ENCODE measurements around the gene ABCC4.

ABCC4 gene

DNA sequence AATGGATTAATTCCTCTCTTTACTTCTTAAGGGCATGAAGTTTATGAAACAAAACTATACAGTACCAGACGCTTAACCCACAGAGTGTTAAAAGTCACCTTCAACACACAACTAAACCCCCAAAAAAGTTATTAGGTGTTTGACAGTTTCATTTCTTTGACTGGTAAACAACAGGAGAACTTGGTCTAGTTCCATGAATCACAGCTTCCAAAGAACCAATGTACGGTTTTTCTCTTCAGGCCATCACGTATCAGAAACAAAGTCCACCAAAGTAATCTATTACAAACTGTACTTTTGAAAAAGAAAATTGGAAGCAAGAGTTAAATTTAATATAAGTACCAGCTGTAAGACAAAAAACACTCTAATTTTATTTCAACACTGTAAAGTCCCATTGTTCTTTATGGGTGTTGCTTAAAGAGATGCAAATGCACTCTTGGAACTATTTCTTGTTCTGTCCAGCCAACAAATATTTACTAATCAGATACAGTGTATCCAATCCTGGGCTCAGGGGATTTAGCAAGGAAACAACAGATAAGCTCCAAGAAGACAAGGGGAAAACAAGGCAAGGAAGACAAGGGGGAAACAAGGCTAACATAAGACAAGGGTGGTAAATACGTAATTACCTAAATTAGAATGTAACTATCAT is 149.2 kb downstream of the ABCC4 start:
- no peak for DNase-seq

DNA sequence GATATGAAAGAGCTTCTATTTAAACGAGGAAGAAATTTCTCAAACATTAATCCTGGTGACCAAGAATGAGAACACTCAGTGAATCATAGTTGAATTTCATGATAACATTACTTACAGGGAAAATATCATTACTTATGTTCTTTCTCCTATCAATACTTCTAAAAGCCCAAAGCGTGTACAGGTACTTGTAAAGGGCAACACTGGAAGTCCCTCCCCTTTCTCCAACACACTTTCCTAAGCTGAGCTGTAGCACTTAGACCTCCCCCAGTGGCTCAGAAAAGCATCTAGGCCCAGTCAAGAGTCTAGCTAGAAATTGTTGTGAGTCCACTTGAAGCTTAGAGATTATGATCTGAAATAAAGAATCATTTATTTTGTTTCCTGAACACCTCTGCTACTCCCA is 150.7 kb downstream of the ABCC4 start:
- DNase-seq = no peak

DNA sequence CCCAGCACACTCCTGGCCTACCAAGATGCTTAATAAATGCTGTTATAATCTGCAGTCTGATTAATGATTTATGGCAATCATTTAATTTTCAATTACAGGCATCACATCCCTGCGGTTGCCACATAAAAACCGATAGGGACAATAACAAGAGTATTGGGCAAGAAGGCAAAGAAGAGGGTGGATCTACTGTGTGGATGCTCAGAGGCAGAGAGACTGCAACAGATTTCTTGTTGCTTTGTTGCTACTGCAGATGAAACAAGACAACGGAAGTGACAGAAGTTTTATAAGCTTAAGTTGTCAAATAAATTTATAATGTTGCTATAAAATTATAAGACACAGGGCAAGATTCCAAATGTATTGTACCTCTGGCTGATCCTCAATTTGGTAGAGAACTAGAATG is 154.8 kb downstream of the ABCC4 start:
- no peak for DNase-seq

DNA sequence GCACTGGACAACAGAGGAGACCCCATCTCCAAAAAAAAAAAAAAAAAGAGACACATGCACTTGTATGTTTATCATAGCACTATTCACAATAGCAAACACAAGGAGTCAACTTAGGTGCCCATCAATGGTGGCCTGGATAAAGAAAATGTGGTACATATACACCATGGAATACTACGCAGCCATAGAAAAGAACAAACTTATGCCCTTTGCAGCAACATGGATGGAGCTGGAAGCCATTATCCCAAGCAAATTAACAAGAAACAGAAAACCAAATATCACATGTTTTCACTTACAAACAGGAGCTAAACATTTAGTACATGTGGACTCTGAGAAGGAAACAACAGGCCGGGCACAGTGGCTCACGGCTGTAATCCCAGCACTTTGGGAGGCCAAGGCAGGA is 155.7 kb downstream of the ABCC4 start:
- DNase-seq = no peak

DNA sequence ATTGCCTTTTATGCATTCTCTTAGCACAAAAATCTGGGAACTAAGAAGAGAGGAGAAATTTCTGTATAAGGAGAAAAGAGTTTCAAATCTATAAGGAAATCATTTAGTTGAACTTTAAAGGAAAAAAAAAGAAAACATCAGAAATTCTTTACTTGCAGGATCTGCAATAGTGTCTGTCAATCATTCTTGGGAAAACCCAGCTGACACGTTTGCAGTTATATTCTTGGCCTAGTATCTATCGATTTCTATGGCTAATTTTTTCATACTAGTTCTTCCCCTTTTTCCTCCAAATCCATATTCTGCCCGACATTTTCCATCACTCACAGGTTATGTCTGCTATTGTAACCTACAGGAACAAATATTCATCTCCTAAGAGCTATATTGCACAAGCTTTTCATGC is 160.7 kb downstream of the ABCC4 start:
- no peak for DNase-seq

DNA sequence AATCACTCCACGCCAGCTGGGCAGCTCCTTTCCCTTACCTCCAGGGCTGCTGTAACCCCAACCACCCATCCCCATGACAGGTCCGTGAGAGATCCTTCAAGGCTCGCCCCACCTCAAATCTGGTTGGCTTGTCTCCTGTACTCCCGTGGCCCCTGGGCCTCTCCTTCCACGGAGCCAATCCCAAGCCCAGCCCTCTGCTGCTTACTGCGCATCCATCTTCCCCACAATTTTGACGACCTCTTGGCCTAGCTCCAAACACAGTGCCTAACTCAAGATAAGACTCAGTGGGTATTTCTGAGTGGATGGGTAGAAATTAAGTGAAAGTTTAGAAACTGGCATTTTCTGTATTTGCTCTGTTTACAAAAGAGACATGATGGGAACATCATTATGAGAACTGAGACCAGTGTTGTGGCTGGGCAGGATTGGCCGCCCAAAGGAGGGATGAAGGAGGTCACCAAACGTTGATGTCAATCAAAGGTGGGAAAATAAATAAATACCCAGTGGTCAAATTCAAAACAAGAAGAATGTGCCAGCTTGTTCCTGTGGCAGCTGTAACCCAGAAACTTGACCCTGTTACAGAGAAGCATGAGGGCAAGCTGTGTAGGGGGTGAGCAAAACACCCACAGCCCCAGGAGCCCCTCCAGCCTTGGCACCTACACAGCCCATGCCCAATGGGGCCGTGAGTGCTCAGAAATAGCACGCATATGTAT is 162.2 kb downstream of the ABCC4 start:
- no peak for DNase-seq

DNA sequence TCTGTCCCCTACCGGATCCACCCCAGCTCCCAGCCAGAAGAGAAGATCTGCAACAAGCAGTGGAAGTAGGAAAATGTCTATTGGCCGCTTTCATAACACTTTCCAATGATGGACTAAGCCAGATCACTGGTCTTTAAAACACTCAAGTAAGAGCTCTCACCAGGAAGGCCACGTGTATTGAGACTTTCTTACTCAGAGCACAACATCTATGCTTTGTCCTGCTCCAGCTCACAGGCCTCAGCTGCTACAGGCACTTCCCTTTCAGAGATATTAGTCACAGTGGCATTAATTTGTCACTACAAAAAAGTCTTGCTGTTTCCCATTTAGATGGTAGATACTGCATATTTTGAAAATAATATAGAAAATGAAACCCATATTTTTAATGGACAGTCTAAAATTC is 164.2 kb downstream of the ABCC4 start:
- DNase-seq = no peak

DNA sequence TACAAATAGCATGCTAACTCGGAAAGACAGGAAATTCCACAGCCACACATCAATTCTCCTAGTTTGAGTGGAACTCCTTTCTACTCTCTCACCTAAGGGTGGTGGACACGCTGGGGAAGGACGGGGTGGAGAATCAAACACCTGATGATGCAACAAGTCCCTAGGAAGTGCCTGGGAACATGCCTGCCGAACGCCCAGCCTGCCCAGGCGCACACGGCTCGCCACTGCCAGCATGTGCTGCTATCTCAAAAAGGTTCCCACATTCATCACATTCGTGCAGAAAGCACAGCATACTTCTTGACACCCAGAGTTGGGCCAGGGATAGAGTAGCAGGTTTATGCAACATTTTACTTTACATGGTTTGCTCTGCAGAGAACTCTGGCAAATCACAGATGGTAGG is 164.6 kb downstream of the ABCC4 start:
- no peak for DNase-seq

DNA sequence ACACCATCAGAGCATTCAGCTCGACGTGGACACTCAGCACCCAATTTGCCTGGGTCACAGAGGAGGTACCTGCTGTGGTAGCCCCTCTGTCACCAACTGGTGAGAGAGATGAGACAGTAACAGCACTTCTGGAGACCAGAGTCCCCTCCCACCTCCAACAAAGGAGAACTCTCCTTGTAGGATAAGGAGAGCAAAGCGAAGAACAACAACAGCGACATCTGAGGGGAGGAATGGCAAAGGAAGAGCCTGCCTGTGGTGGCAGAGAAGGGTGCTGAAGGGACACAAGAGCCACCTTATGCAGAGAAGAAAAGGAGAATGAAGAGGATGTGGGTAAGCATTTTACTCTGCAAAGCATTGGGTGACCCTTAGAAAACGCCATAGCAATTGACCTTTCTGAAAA is 167.8 kb downstream of the ABCC4 start:
- DNase-seq = no peak

DNA sequence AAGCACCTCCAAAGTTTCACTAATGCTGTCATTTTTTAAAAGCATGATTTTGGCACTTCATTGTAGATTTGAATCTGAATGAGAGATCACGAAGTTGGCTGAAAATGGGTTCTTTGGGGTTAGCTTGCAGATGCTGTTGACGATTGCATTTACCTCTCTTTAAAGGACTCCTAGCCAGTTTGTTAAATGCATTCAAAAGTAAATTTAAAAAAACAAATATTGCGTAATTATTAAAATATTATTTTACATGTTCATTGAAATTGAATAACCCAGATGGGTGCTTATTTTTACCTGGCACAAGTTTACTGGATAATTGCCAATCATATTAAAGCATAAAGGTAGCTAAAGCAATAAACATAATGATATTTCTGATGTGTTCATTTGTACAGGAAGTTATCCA is 172.2 kb downstream of the ABCC4 start:
- no peak for DNase-seq

DNA sequence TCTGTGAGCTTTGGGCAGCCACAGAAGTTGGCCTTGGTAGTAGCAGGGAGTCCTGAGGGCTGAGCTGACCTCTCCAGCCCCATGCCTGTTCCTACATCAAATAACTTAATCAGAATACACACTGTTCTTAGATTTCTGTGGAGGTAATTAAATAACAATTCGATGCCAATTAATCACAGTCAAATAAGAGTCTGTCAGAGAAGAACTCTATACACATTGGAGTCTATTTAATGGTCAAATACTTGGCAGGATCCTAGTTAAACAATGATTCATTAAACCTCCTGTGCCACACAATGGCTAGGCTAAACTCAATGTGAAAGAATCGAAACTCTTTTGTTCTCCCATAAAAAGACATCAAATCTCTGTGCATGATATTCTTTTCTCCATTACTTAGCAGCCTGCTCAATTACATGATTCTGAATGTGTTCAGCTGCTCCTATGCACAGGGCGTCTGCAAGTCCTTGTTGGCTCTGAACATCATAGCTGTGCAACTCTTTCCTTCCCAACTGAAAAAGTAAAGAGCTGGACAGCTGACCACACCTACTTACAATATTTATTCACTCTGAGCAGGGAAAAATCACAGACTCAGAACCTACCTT is 173.1 kb downstream of the ABCC4 start:
- DNase-seq = no peak

DNA sequence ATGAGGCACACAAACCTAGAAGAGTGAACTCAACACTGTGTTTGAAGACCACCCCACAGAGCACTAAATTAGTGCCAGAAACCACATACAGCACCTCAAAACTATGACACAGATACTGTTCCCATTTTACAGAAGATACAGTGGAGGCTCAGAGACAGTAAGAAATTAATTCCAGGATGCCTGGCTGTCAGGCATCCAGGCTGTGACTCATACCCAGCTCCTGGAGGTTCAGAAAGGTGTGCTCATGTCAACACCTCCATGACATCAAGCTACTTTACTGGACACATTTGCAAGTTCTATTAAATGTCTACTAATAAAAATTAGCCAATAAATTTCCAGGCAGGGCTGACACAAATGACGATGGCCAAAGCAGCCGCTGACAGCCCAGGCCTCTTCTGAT is 176.3 kb downstream of the ABCC4 start:
- DNase-seq = no peak

DNA sequence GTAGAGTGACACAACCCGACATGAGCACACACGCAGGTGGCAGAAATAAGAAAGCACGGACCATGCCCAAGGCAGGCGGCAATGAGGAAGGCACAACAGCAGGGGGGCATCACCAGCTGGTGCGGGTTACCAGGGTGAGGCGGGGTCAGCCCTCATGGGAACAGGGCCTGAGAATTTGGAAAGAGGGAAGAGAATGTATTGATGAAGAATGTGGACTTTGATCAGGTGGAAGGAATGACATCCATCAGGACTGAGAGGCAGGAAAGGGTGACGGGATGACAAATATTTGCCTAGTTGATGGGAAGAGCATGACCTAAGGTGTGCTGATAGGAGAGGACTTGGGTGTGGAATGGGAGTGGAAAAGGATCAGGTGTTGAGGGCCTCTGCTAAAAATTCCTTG is 177.5 kb downstream of the ABCC4 start:
- no peak for DNase-seq

DNA sequence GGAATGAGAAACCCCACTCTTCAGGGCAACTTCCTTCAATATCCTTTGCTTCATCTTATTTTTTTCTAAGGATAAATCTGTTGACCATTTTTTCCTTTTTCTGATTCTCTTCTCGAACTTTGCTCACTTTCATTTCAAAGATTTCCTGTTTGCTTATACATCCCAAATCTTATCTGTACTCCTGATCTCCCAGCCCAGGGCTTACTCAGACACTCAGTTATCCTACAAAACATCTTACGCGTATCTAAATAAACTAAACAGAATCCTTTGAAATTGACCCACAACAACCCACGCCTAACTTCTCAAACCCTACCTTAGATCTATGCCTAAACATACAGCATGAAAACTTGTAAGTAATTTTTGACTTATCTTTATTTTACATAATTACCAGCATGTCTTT is 179.2 kb downstream of the ABCC4 start:
- no peak for DNase-seq

DNA sequence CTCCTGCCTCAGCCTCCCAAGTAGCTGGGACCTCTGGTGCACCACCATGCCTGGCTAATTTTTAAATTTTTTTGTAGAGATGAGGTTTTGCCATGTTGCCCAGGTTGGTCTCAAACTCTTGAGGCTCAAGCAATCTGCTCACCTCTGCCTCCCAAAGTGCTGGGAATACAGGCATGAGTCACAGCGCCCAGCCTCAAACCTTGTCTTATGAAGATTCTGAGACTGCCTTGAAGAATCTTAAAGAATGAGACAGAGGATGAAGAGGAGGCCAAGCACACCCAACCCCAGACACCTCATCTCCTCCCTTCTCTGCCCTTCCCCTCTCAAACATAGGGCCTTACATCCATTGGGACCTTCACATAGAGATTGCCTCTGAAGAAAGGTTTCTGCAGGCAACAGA is 179.7 kb downstream of the ABCC4 start:
- DNase-seq = no peak

DNA sequence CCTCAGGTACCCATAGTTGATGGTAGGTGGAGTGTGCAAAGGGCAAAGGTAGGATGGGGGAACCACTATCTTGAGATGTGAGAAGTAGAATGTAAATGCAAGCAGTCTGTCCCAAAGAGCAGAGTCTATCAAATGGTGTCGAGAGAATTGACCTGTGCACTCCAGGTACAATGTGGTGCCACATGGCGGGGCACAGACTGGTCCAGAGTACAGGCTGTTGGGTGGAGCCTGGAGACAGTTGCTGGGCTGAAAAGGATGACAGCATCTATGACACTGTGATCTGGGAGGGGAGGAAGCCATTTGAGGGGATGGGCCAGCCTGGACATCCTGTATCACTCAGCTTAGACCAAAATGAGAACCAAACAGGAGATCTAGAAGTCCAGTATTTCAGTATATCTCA is 180.6 kb downstream of the ABCC4 start:
- no peak for DNase-seq

DNA sequence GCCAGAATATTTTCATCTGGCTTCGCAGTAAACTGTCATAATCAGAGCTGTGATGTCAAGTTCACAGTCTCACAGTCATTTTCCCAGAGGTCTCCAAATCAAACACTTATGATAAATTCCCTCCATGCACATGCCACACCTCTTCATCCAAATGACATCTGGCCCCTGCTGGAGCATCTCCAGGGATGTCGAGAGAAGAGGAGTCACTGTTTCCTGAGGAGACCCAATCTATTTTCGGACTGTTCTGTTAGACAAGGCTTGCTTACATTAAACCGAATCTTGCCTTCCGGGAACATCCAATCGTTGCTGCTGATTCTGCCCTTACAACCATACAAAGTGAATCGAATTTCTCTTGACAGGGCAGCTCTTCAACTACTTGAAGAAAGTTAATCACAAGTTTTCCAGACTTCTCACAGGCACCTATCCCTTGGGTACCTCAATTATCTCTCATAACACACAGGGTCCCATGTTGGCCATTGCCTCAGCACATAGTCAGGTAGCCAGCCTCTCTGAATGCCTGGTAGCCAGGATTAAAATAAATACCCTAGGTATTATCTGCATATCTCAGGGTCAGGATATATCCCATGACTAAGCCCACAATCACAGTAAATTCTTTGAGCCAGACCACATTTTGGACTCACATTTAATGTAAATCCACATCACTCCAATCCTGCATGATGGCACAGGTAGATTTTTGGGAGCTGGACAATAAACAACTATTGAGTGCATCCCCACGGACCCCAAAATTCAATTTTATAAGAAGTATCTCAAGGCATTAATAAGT is 182.5 kb downstream of the ABCC4 start:
- no peak for DNase-seq

DNA sequence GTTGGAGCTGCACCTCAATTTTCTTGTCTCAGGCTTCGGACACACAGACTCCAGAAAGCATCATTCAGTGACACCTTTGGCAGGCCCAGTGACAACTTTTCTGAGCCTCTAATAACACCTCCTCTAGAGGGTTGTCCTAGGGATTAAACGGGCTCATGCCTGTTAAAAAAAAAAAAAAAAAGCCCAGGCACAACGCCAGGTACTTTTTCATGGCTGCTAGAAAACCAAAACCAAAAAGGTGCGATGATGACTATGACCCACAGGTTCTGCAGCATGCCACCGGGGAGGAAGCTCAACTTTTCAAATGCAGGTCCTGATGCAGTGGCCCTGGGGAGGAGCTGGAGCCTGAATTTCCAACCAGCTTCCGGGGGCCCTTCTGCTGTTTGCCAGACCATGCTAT is 184.2 kb downstream of the ABCC4 start:
- no peak for DNase-seq

DNA sequence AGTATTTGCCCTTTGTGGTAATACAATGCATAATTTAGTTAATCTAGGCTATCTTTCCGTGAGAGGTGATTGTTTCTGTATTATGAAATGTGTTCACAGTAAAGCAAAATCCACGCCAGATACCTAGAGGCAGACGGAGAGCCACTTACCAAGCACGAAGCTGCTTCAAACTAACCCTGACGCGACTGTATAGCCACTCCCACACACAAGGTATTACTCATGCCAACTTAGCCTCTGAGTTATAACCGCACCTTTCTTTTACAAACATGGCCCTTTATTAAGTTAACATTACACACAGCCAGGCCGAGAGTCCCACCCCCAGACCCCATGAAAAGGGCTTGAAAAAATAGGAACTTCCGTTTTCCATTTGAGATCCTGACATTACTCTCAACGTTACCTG is 185.7 kb downstream of the ABCC4 start:
- no peak for DNase-seq

DNA sequence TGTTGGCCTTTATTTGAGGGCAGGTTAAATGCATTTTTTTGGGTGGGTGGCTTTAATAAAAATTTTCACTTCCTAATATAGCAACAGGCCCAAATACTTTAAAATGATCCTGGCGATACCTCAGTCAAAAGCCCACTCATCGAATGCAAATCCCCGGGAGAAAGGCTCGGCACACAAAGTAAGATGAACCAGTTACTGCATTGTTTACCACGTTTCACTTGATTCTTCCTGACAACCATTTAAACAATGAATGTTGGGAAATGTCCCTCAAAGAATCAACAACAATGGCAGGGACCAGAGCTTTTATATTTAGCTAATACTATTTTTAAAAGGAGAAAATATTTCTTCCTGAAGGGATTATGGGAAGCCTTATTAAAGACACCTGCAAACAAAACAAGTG is 187.7 kb downstream of the ABCC4 start:
- DNase-seq = no peak

DNA sequence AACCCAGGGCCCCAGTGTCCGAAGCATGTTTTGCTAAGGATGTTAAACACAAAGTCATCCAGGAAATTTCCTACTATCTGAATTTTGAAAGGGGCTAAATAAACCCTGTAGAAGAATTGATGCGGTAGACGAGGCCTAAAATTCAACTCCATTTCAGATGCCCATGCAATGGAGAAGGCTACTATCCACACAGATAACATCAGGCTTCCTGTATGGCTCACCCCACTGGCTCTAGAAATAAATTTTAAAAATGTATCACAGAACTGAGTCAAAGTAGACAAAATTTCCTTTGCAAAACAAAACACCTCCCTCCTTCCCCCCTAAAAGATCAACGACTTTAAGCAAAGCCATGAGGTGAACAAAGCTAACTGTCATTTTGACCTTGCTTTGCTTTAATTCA is 188.4 kb downstream of the ABCC4 start:
- DNase-seq = no peak

DNA sequence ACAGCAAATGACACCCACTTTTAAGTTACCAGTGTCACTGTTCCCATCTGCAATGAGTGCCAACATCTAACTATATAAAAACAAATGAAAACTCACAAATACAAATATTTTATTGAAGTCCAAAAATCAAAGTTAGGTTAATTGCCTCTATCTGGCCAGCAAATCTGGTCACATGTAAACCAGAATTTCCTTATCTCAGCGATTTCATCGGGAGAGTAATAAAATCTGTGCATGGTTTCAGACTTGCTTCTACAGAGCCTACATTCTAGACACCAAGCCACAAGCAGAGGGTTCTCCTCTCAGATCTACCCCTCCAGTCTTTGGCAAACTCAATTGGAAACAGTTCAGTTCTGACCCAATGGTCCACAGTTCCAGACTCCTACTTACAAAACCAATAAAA is 189.6 kb downstream of the ABCC4 start:
- DNase-seq = no peak

DNA sequence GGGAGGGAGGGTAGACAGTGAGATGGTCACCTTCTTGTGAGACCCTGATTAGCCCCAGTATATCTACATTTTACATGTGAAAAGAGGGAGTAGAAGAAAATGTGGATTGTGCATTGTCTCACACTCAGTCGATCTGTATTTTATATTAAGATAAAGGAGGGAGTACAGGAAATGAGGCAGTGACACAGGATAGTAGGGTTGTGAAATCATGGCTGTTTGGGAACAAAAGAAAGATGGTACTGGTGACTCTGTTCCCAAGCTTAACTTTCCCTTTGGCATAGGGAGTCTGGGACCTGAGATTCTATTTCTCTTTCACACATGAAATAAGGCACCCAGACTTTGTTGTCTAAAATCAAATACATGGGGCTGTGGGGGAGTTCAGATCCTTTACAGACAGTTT is 194.7 kb downstream of the ABCC4 start:
- DNase-seq = no peak
